HEK293 (cell line): Measurements from ENCODE around the gene LGALS1.

Experiments used
- CTCF ChIA-PET: fragments of 350-600 bp; formaldehyde crosslinking; extraction: SDS; loops from one replicate; lab custom pipeline; 2021; ENCODE audit warnings: antibody characterized with exemption; lab: Yijun Ruan, JAX
- POLR2A ChIA-PET: fragments of 300-600 bp; formaldehyde crosslinking; extraction: SDS; loops from one replicate; lab custom pipeline; 2020; ENCODE audit warnings: antibody characterized with exemption, inconsistent platforms; lab: Yijun Ruan, JAX
- H3K27ac ChIP-seq: fragments of 200-500 bp; sonication (Bioruptor generic); 2 replicates; pipeline ENCODE4 v1.5.1; 2014; ENCODE audit warnings: low read depth, low read length, control low read depth, inconsistent platforms; ENCODE audit errors: extremely low read depth
- H3K36me3 ChIP-seq, 2 experiments: fragments of 200-500 bp in 1 of 2; sonication (Bioruptor generic) in 1 of 2; 1 replicate in 1 of 2; 2 replicates in 1 of 2; pipeline ENCODE4 v1.5.1; 2014 to 2017; ENCODE audit warnings: inconsistent platforms in 2 of 2, low read length in 2 of 2; ENCODE audit not compliant: control insufficient read depth in 2 of 2, insufficient read depth in 1 of 2
- H3K4me1 ChIP-seq: fragments of 200-500 bp; sonication (Bioruptor generic); 2 replicates; pipeline ENCODE4 v1.5.1; 2014; ENCODE audit warnings: mild to moderate bottlenecking, low read length, inconsistent platforms; ENCODE audit not compliant: control insufficient read depth, insufficient read depth
- H3K4me3 ChIP-seq: 2 replicates; pipeline ENCODE4 v1.5.1; 2011; ENCODE audit warnings: low read depth, mild to moderate bottlenecking, control low read depth, low read length, moderate library complexity
- H3K9me3 ChIP-seq: fragments of 200-500 bp; sonication (Bioruptor generic); 2 replicates; pipeline ENCODE4 v1.5.1; 2014; ENCODE audit warnings: low read depth, low read length, inconsistent platforms; ENCODE audit not compliant: control insufficient read depth, insufficient read depth
- BCL6B ChIP-seq: fragments of 450-650 bp; formaldehyde crosslinking; IDR thresholded peaks from 2 replicates; pipeline ENCODE4 v1.5.1; 2017; ENCODE audit warnings: missing biosample characterization, missing genetic modification characterization
- EGR2 ChIP-seq: fragments of 450-650 bp; formaldehyde crosslinking; IDR thresholded peaks from 2 replicates; pipeline ENCODE4 v1.5.1; 2016; ENCODE audit warnings: low read depth, missing biosample characterization, missing genetic modification characterization
- SCRT2 ChIP-seq: fragments of 450-650 bp; formaldehyde crosslinking; IDR thresholded peaks from 2 replicates; pipeline ENCODE4 v1.5.1; 2016; ENCODE audit warnings: missing biosample characterization, missing genetic modification characterization
- ZBTB48 ChIP-seq: fragments of 450-650 bp; formaldehyde crosslinking; IDR thresholded peaks from 2 replicates; pipeline ENCODE4 v1.5.1; 2016; ENCODE audit warnings: missing biosample characterization, missing genetic modification characterization
- ZNF10 ChIP-seq: fragments of 450-650 bp; formaldehyde crosslinking; IDR thresholded peaks from 2 replicates; pipeline ENCODE4 v1.5.1; 2017; ENCODE audit warnings: missing biosample characterization, missing genetic modification characterization
- ZNF184 ChIP-seq: fragments of 450-650 bp; IDR thresholded peaks from 2 replicates; pipeline ENCODE4 v1.5.1; 2018; ENCODE audit warnings: missing biosample characterization, mild to moderate bottlenecking, missing genetic modification characterization
- ZNF239 ChIP-seq: fragments of 450-650 bp; formaldehyde crosslinking; IDR thresholded peaks from 2 replicates; pipeline ENCODE4 v1.5.1; 2016; ENCODE audit warnings: missing biosample characterization, missing genetic modification characterization
- ZNF248 ChIP-seq: fragments of 450-650 bp; formaldehyde crosslinking; IDR thresholded peaks from 2 replicates; pipeline ENCODE4 v1.5.1; 2017; ENCODE audit warnings: missing biosample characterization, missing genetic modification characterization
- ZNF266 ChIP-seq: fragments of 450-650 bp; formaldehyde crosslinking; IDR thresholded peaks from 2 replicates; pipeline ENCODE4 v1.5.1; 2016; ENCODE audit warnings: missing biosample characterization, missing genetic modification characterization, low read depth
- ZNF350 ChIP-seq: fragments of 450-650 bp; formaldehyde crosslinking; IDR thresholded peaks from 2 replicates; pipeline ENCODE4 v1.5.0; 2017; ENCODE audit warnings: missing biosample characterization, mild to moderate bottlenecking, missing genetic modification characterization
- ZNF362 ChIP-seq: fragments of 450-650 bp; formaldehyde crosslinking; IDR thresholded peaks from 2 replicates; pipeline ENCODE4 v1.5.1; 2016; ENCODE audit warnings: missing biosample characterization, missing genetic modification characterization
- ZNF624 ChIP-seq: fragments of 450-650 bp; formaldehyde crosslinking; IDR thresholded peaks from 2 replicates; pipeline ENCODE4 v1.5.1; 2017; ENCODE audit warnings: missing biosample characterization, missing genetic modification characterization
- ZNF654 ChIP-seq: fragments of 450-650 bp; formaldehyde crosslinking; IDR thresholded peaks from 2 replicates; pipeline ENCODE4 v1.5.1; 2016; ENCODE audit warnings: low read depth, missing biosample characterization, missing genetic modification characterization
- ZNF670 ChIP-seq: fragments of 450-650 bp; formaldehyde crosslinking; IDR thresholded peaks from 2 replicates; pipeline ENCODE4 v1.5.1; 2016; ENCODE audit warnings: missing biosample characterization, missing genetic modification characterization, low read depth
- ZNF677 ChIP-seq: fragments of 450-650 bp; IDR thresholded peaks from 2 replicates; pipeline ENCODE4 v1.5.0; 2018; ENCODE audit warnings: missing biosample characterization, mild to moderate bottlenecking, missing genetic modification characterization, moderate library complexity
- ZNF707 ChIP-seq: fragments of 450-650 bp; formaldehyde crosslinking; IDR thresholded peaks from 2 replicates; pipeline ENCODE4 v1.5.1; 2016; ENCODE audit warnings: missing biosample characterization, missing genetic modification characterization
- ZNF777 ChIP-seq: fragments of 450-650 bp; formaldehyde crosslinking; IDR thresholded peaks from 2 replicates; pipeline ENCODE4 v1.5.1; 2017; ENCODE audit warnings: missing biosample characterization, missing genetic modification characterization, borderline replicate concordance
- ZXDB ChIP-seq: fragments of 450-650 bp; formaldehyde crosslinking; IDR thresholded peaks from 2 replicates; pipeline ENCODE4 v1.5.1; 2016; ENCODE audit warnings: missing biosample characterization, missing genetic modification characterization
- TF ChIP-seq, protein P1 (sequence below): fragments of 450-650 bp; formaldehyde crosslinking; IDR thresholded peaks from 2 replicates; pipeline ENCODE4 v1.5.1; 2016; ENCODE audit warnings: missing biosample characterization, missing genetic modification characterization

Gene LGALS1

GRCh38 chr22:37710675-37711074, 35.2 kb downstream of the LGALS1 start:
- TF ChIP-seq ZXDB (tag by site-specific recombination), result no peak
- peak; percentile 37; the same call in 1 of the 2 replicates for TF ChIP-seq EGR2 (tag by site-specific recombination)
- TF ChIP-seq, protein P1, sequence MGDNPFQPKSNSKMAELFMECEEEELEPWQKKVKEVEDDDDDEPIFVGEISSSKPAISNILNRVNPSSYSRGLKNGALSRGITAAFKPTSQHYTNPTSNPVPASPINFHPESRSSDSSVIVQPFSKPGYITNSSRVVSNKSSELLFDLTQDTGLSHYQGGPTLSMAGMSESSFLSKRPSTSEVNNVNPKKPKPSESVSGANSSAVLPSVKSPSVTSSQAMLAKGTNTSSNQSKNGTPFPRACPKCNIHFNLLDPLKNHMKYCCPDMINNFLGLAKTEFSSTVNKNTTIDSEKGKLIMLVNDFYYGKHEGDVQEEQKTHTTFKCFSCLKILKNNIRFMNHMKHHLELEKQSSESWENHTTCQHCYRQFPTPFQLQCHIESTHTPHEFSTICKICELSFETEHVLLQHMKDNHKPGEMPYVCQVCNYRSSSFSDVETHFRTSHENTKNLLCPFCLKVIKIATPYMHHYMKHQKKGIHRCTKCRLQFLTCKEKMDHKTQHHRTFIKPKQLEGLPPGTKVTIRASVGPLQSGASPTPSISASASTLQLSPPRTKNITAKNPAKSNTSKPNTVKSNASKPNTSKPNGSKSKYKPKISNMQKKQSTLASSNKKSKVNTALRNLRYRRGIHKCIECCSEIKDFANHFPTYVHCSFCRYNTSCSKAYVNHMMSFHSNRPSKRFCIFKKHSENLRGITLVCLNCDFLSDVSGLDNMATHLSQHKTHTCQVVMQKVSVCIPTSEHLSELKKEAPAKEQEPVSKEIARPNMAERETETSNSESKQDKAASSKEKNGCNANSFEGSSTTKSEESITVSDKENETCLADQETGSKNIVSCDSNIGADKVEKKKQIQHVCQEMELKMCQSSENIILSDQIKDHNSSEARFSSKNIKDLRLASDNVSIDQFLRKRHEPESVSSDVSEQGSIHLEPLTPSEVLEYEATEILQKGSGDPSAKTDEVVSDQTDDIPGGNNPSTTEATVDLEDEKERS (tag by site-specific recombination), result no peak
- TF ChIP-seq ZNF248 (tag by site-specific recombination), result no peak
- no peak for TF ChIP-seq SCRT2 (tag by site-specific recombination)
- TF ChIP-seq ZNF184, result no peak
- no peaks in the 10 kb centered on the region for H3K36me3 ChIP-seq
- ChIA-PET CTCF (interaction anchor here (0.7 kb wide), 1 partner anchor 25 kb away, joined by 4 read pairs; no protein-coding TSS in a partner anchor), POLR2A (no interaction called here)
- no peak overlapping the region for H3K4me3 ChIP-seq
- no peak overlapping the region for H3K27ac ChIP-seq
- H3K4me1 ChIP-seq, result no peaks in the 10 kb centered on the region
- H3K9me3 ChIP-seq, result no peaks in the 10 kb centered on the region

DNA sequence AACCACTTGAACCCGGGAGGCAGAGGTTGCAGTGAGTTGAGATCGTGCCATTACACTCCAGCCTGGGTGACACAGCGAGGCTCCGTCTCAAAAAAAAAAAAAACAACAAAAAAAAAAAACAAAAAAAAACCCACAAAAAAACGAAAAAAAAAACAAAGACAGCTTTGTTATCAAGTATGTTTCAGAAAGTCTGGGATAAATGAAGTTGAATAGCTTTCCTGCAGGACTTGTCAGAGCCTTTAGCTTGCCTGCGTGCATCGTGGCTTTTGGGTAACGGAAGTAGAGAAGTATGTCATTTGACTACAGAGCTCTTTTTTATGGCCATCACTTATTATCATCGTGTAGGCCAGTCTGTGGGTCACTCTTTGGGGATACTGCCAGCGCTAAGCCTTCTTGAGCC, 36.1 kb downstream of the LGALS1 start:
- Histone ChIP-seq H3K4me3 (no peak overlapping the region), H3K4me1 (no peaks in the 10 kb centered on the region), H3K36me3 (no peaks in the 10 kb centered on the region; a peak in 1 of 3 replicates), H3K27ac (no peak overlapping the region), H3K9me3 (no peaks in the 10 kb centered on the region)
- ChIA-PET POLR2A (interaction anchor here (0.6 to 0.9 kb wide), 4 partner anchors 18 to 1650 kb away, joined by 3 read pairs; no protein-coding TSS in a partner anchor), CTCF (interaction anchor here (0.7 to 1.2 kb wide), 2 partner anchors 9 to 68 kb away, joined by 3 read pairs; no protein-coding TSS in a partner anchor)
- no peak for TF ChIP-seq ZNF777
- no peak for TF ChIP-seq ZNF10 (tag by site-specific recombination)
- peak; percentile 63; the same call in 1 of the 2 replicates for TF ChIP-seq ZNF362
- TF ChIP-seq ZNF670 (tag by site-specific recombination), result no peak
- TF ChIP-seq ZNF624, result no peak
- peak; percentile 98 for TF ChIP-seq ZNF239
- no peak for TF ChIP-seq ZBTB48 (tag by site-specific recombination)
- TF ChIP-seq BCL6B (tag by site-specific recombination), result no peak
- no peak for TF ChIP-seq ZNF654
- TF ChIP-seq ZNF677, result no peak
- no peak for TF ChIP-seq ZNF707
- TF ChIP-seq ZNF350 (tag by site-specific recombination), result no peak
- no peak for TF ChIP-seq ZNF266 (tag by site-specific recombination)
